ENCODE data around the gene LRG1. TPM values are rescaled to one million over a fixed set of nuclear protein-coding genes. Genes with fewer than 3 reads are reported as not detected.

LRG1 gene
- total and polyA plus RNA-seq, 2 of the 13 experiments (the other 11 are each of a cell fraction or from before 2014, with no cell fraction given) = 12.0 to 39.3 TPM

GRCh38 chr19:4515732-4516131 lies 24.1 kb downstream of the LRG1 start:
- Histone ChIP-seq H3K4me3 (replicated peaks in 1 of 3; ENCODE audit: insufficient read depth in 1 of 3, low read depth in 2 of 3, low read length in 3 of 3) (no peak overlapping the region), H3K79me2 (ENCODE audit: insufficient read depth, low read length) (no peaks in the 10 kb centered on the region), H4K20me1 (ENCODE audit: insufficient read depth, low read length) (no peaks in the 10 kb centered on the region), H3K9me3 (ENCODE audit: low read length) (no peaks in the 10 kb centered on the region), H3K36me3 (replicated peaks in 1 of 2; ENCODE audit: control insufficient read depth in 1 of 2, insufficient read depth in 2 of 2, low read length in 2 of 2) (no peaks in the 10 kb centered on the region), H3K9ac (ENCODE audit: insufficient read depth, low read depth, low read length) (no peak overlapping the region), H3K27ac (ENCODE audit: extremely low read length, insufficient read depth, low read length) (no peak overlapping the region), H3K4me1 (ENCODE audit: insufficient read depth, low read length) (peaks cover 35% of the 10 kb centered on the region), H3K4me2 (ENCODE audit: low read depth, low read length) (no peak overlapping the region), H2AFZ (ENCODE audit: low read length) (no peak overlapping the region), H3K27me3 (ENCODE audit: control insufficient read depth in 1 of 2, insufficient read depth in 2 of 2, low read length in 2 of 2) (no peaks in the 10 kb centered on the region)
- ChIA-PET POLR2A (no interaction called here), CTCF (ENCODE audit: low intra/inter-chr PET ratio, low total read pairs) (no interaction called here)
- in situ Hi-C loops (cut with HindIII; ENCODE audit: extremely low pct_ligation_motif_present, low pct_unique_long_range_greater_than_20kb) = no loop called here
- DNase-seq (ENCODE audit: low spot score) (no peak), ATAC-seq (no peak), FAIRE-seq (no peak)
- TF ChIP-seq ZNF768 (CRISPR knock-in tag; IDR thresholded peaks at IDR 0.05) (peak; percentile 96), ZNF430 (CRISPR knock-in tag; IDR thresholded peaks at IDR 0.05) (no peak)
- BruUV-seq (replicated peaks) = no TSS peak
- intact Hi-C loops (cut with micrococcal nuclease; ENCODE audit: unreplicated experiment) = no loop called here
- WGBS (ENCODE audit: low lambda C conversion rate) = 99% methylated on average over 4 of the region's 5 CpGs

- FAIRE-seq = no peak
Measured at GRCh38 chr19:4513248-4513647, 26.6 kb downstream of the LRG1 start.

More at GRCh38 chr19:4513248-4513647, 26.6 kb downstream of the LRG1 start:
- POLR2A ChIA-PET = no interaction called here
- Histone ChIP-seq H3K4me2 (ENCODE audit: low read depth, low read length) (no peak overlapping the region), H3K36me3 (replicated peaks in 1 of 2; ENCODE audit: control insufficient read depth in 1 of 2, insufficient read depth in 2 of 2, low read length in 2 of 2) (no peaks in the 10 kb centered on the region), H3K27ac (ENCODE audit: extremely low read length, insufficient read depth, low read length) (no peak overlapping the region), H3K9me3 (ENCODE audit: low read length) (no peaks in the 10 kb centered on the region), H3K27me3 (ENCODE audit: control insufficient read depth in 1 of 2, insufficient read depth in 2 of 2, low read length in 2 of 2) (no peaks in the 10 kb centered on the region), H3K79me2 (ENCODE audit: insufficient read depth, low read length) (no peaks in the 10 kb centered on the region), H3K4me3 (replicated peaks in 1 of 3; ENCODE audit: insufficient read depth in 1 of 3, low read depth in 2 of 3, low read length in 3 of 3) (no peak overlapping the region), H4K20me1 (ENCODE audit: insufficient read depth, low read length) (no peaks in the 10 kb centered on the region), H3K4me1 (ENCODE audit: insufficient read depth, low read length) (peaks cover 15% of the 10 kb centered on the region), H2AFZ (ENCODE audit: low read length) (no peak overlapping the region), H3K9ac (ENCODE audit: insufficient read depth, low read depth, low read length) (no peak overlapping the region)
- DNase-seq (ENCODE audit: low spot score) (no peak), ATAC-seq (no peak)
- intact Hi-C loops (cut with micrococcal nuclease; ENCODE audit: unreplicated experiment) (no loop called here), in situ Hi-C loops (cut with HindIII; ENCODE audit: extremely low pct_ligation_motif_present, low pct_unique_long_range_greater_than_20kb) (no loop called here)
- no TSS peak for BruUV-seq (replicated peaks)
- WGBS (ENCODE audit: low lambda C conversion rate) = 100% methylated on average over 6 of the region's 17 CpGs
- TF ChIP-seq ZNF329 (CRISPR knock-in tag; IDR thresholded peaks at IDR 0.05; ENCODE audit: low read depth) (no peak), ZNF687 (CRISPR knock-in tag; IDR thresholded peaks at IDR 0.05) (0 out of 2 replicates have a peak, but pooled peaks have one; percentile 9)
- CTCF ChIA-PET (ENCODE audit: low intra/inter-chr PET ratio, low total read pairs) = no interaction called here
